Loucy (cell line): ENCODE data around the gene SIK3.

Source experiments
- H2AFZ ChIP-seq: fragments of 200-600 bp; sonication (generic); 2 replicates; pipeline ENCODE4 v1.6.0; 2016; ENCODE audit warnings: antibody characterized with exemption, mild to moderate bottlenecking, low read length, moderate library complexity
- H3F3A ChIP-seq: fragments of 200-600 bp; 2 replicates; pipeline ENCODE4 v1.6.0; 2016; ENCODE audit warnings: antibody characterized with exemption, low read depth, mild to moderate bottlenecking
- H3K27me3 ChIP-seq: fragments of 200-600 bp; sonication (generic); 2 replicates; pipeline ENCODE4 v1.6.1; 2014; ENCODE audit warnings: low read length, mild to moderate bottlenecking; ENCODE audit not compliant: insufficient read depth, poor library complexity, severe bottlenecking
- H3K36me3 ChIP-seq: fragments of 200-600 bp; sonication (generic); 2 replicates; pipeline ENCODE4 v1.6.1; 2016; ENCODE audit warnings: low read length; ENCODE audit not compliant: insufficient read depth
- H3K4me1 ChIP-seq: fragments of 200-600 bp; sonication (generic); 2 replicates; pipeline ENCODE4 v1.5.1; 2014; ENCODE audit warnings: low read length, mild to moderate bottlenecking; ENCODE audit not compliant: insufficient read depth, poor library complexity, severe bottlenecking
- H3K4me2 ChIP-seq: fragments of 200-600 bp; sonication (generic); 2 replicates; pipeline ENCODE4 v1.6.0; 2014; ENCODE audit warnings: antibody characterized with exemption, low read length, low read depth, mild to moderate bottlenecking; ENCODE audit not compliant: poor library complexity, severe bottlenecking
- H3K4me3 ChIP-seq: fragments of 200-600 bp; sonication (generic); 2 replicates; pipeline ENCODE4 v1.5.1; 2014; ENCODE audit warnings: low read length, mild to moderate bottlenecking, mixed read lengths; ENCODE audit not compliant: poor library complexity, severe bottlenecking
- H3K79me2 ChIP-seq: fragments of 200-600 bp; sonication (generic); 2 replicates; pipeline ENCODE4 v1.6.1; 2014; ENCODE audit warnings: low read length; ENCODE audit not compliant: insufficient read depth
- H3K9ac ChIP-seq: fragments of 200-600 bp; sonication (generic); 2 replicates; pipeline ENCODE4 v1.6.0; 2014; ENCODE audit warnings: mild to moderate bottlenecking, low read depth, low read length, moderate library complexity; ENCODE audit not compliant: poor library complexity, severe bottlenecking
- H3K9me2 ChIP-seq: fragments of 200-600 bp; sonication (generic); replicated peaks from 2 replicates; pipeline ENCODE4 v1.6.1; 2016; ENCODE audit warnings: low read depth, low read length, mixed read lengths
- H3K9me3 ChIP-seq: fragments of 200-600 bp; sonication (generic); 2 replicates; pipeline ENCODE4 v1.6.1; 2014; ENCODE audit warnings: mild to moderate bottlenecking, antibody characterized with exemption, low read length, low read depth; ENCODE audit not compliant: insufficient read depth
- H4K20me1 ChIP-seq: fragments of 200-600 bp; sonication (generic); 2 replicates; pipeline ENCODE4 v1.6.0; 2014; ENCODE audit warnings: antibody characterized with exemption, low read length, mild to moderate bottlenecking; ENCODE audit not compliant: insufficient read depth, poor library complexity, severe bottlenecking
- CTCF ChIP-seq: fragments of 200-600 bp; sonication (generic); conservative IDR thresholded peaks from 2 replicates; pipeline ENCODE4 v1.5.1; 2014; ENCODE audit warnings: mild to moderate bottlenecking, antibody characterized with exemption, low read length
- EZH2phosphoT487 ChIP-seq: fragments of 200-600 bp; IDR thresholded peaks from 2 replicates; pipeline ENCODE4 v1.6.1; 2018; ENCODE audit warnings: antibody characterized with exemption, mild to moderate bottlenecking, moderate library complexity, borderline replicate concordance

Gene SIK3

DNA sequence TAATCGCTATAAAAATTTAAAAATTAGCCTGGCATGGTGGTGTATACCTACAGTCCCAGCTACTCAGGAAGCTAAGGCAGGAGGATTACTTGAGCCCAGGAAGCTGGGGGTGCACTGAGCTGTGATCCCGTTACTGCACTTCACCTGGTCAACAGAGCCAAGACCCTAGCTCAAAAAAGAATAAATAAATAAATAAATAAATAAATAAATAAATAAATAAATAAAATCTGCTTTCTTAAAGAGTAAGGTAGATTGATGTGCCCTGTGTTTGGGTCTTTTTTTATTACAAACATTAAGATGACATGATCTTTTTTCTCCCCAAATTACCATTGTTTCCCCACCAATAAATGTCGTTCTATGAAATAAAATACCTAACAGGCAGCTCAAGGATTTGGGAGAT lies 146.5 kb downstream of the SIK3 start:
- Histone ChIP-seq H3K4me2 (no peak overlapping the region), H3K9ac (no peak overlapping the region), H4K20me1 (no peaks in the 10 kb centered on the region), H3K79me2 (0 out of 2 replicates have a peak, but pooled peaks cover 3% of the 10 kb centered on the region), H3K9me2 (no peaks in the 10 kb centered on the region), H3F3A (peaks cover 5% of the 10 kb centered on the region; the same call in 1 of the 2 replicates), H3K4me1 (peaks cover 30% of the 10 kb centered on the region), H3K9me3 (no peaks in the 10 kb centered on the region), H3K36me3 (peaks cover 42% of the 10 kb centered on the region; the same call in 1 of the 2 replicates), H2AFZ (no peak overlapping the region), H3K4me3 (no peak overlapping the region), H3K27me3 (no peaks in the 10 kb centered on the region)
- TF ChIP-seq EZH2phosphoT487, result no peak
- TF ChIP-seq CTCF, result no peak

DNA sequence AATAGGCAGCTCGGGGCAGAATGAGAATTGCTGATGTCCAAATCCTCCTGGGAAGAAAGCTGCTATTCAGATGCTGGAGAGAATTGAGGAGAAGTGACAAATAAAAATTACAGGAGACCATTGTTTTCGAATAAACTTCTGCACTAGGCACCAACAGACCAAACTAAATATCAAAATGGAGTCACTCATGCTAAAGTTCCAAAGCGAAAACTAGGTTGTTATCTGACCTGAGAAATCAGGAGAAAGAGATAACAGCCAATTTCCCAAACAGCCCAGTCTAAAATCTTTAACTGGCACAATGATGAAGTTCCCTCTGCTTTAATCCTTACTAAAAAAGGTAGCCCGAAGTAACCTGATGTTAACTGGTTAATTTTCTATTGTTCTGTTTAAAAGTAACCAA lies 148.0 kb downstream of the SIK3 start:
- no peaks in the 10 kb centered on the region for H3K27me3 ChIP-seq
- H3K79me2 ChIP-seq, result 0 out of 2 replicates have a peak, but pooled peaks cover 3% of the 10 kb centered on the region
- H3K9me2 ChIP-seq, result no peaks in the 10 kb centered on the region
- H3K9ac ChIP-seq, result no peak overlapping the region
- TF ChIP-seq EZH2phosphoT487 (no peak), CTCF (no peak)
- H3K4me3 ChIP-seq, result no peak overlapping the region
- no peak overlapping the region for H3K4me2 ChIP-seq
- H4K20me1 ChIP-seq, result no peaks in the 10 kb centered on the region
- H3K36me3 ChIP-seq, result peaks cover 42% of the 10 kb centered on the region; the same call in 1 of the 2 replicates
- H3K9me3 ChIP-seq, result no peaks in the 10 kb centered on the region
- no peaks in the 10 kb centered on the region for H3F3A ChIP-seq
- H2AFZ ChIP-seq, result no peak overlapping the region
- peaks cover 15% of the 10 kb centered on the region for H3K4me1 ChIP-seq

- H3K4me1 ChIP-seq, result peaks cover 2% of the 10 kb centered on the region
- no peaks in the 10 kb centered on the region for H4K20me1 ChIP-seq
- TF ChIP-seq CTCF (no peak), EZH2phosphoT487 (no peak)
- H3F3A ChIP-seq, result no peaks in the 10 kb centered on the region
- no peaks in the 10 kb centered on the region for H3K9me2 ChIP-seq
- no peaks in the 10 kb centered on the region for H3K9me3 ChIP-seq
- H2AFZ ChIP-seq, result no peak overlapping the region
- no peak overlapping the region for H3K4me3 ChIP-seq
- 0 out of 2 replicates have a peak, but pooled peaks cover 3% of the 10 kb centered on the region for H3K79me2 ChIP-seq
- no peak overlapping the region for H3K4me2 ChIP-seq
- H3K36me3 ChIP-seq, result peaks cover 43% of the 10 kb centered on the region; the same call in 1 of the 2 replicates
- no peak overlapping the region for H3K9ac ChIP-seq
- no peaks in the 10 kb centered on the region for H3K27me3 ChIP-seq
Observed at GRCh38 chr11:116948391-116948790, 149.8 kb downstream of the SIK3 start.
